Activated gamma-delta T cell (primary cell): Measurements from ENCODE around the gene OBI1.

Source experiments
- DNase-seq: peaks from one replicate; lab custom pipeline; 2025; lab: John Stamatoyannopoulos, UW

OBI1 gene

GRCh38 chr13:78602561-78603239, 56.3 kb downstream of the OBI1 start:
- no peak for DNase-seq

- DNase-seq: peak; percentile 17
Observed at GRCh38 chr13:78601874-78602560, 56.9 kb downstream of the OBI1 start.

- no peak for DNase-seq
Observed at GRCh38 chr13:78601124-78601873, 57.7 kb downstream of the OBI1 start.

- no peak for DNase-seq
Observed at GRCh38 chr13:78600280-78600883, 58.6 kb downstream of the OBI1 start.

GRCh38 chr13:78599645-78600279, 59.2 kb downstream of the OBI1 start:
- no peak for DNase-seq

GRCh38 chr13:78598966-78599644, 59.9 kb downstream of the OBI1 start:
- DNase-seq: no peak

GRCh38 chr13:78598116-78598781, 60.7 kb downstream of the OBI1 start:
- DNase-seq: no peak

GRCh38 chr13:78597602-78597932, 61.4 kb downstream of the OBI1 start:
- DNase-seq: no peak

GRCh38 chr13:78596736-78597601, 62.0 kb downstream of the OBI1 start:
- DNase-seq: no peak

GRCh38 chr13:78596399-78596735, 62.6 kb downstream of the OBI1 start:
- no peak for DNase-seq

- DNase-seq: no peak
Observed at GRCh38 chr13:78595495-78596398, 63.2 kb downstream of the OBI1 start.

- DNase-seq: no peak
Observed at GRCh38 chr13:78594456-78594975, 64.4 kb downstream of the OBI1 start.

GRCh38 chr13:78593652-78594455, 65.1 kb downstream of the OBI1 start:
- no peak for DNase-seq

GRCh38 chr13:78593129-78593528, 65.8 kb downstream of the OBI1 start:
- no peak for DNase-seq

- no peak for DNase-seq
Observed at GRCh38 chr13:78592584-78592983, 66.4 kb downstream of the OBI1 start.

GRCh38 chr13:78589206-78589605, 69.7 kb downstream of the OBI1 start:
- no peak for DNase-seq

- no peak for DNase-seq
Observed at GRCh38 chr13:78587395-78587794, 71.6 kb downstream of the OBI1 start.

GRCh38 chr13:78586706-78587105, 72.2 kb downstream of the OBI1 start:
- DNase-seq: no peak
